HG02642 (cell line): ENCODE data around the gene NLRP3.

ENCODE experiments used
- ATAC-seq: cut with Tn5 transposase; IDR thresholded peaks from one replicate; pipeline ENCODE4 v1.9.1; 2021; ENCODE audit warnings: mild to moderate bottlenecking; ENCODE audit not compliant: unreplicated experiment, poor library complexity

Gene NLRP3

DNA sequence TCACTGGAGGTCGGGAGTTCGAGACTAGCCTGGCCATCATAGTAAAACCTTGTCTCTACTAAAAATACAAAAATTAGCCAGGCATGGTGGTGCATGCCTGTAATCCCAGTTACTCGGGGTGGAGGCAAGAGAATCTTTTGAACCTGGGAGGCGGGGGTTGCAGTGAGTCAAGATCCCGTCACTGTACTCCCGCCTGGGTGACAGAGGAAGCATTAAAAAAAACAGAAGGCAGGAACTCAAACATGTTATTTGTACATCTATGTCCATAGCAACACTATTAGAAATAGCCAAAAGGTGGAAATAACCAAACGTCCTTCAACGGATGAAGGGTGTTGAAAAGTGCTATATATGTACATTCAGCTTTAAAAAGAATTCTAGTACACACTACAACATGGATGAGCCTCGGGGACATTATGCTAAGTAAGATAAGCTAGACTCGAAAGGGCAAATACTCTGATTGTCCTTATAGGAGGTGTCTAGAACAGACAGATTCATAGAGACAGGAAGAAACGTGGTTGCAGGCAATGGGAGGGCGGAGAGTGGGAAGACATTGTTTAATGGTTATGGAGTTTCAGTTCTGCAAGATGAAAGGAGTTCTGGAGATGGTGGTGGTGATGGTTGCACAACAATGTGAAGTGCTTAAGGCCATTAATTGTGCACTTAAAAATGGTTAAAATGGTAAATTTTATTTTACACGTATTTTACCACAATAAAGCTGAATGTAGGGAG lies 19.2 kb downstream of the NLRP3 start:
- ATAC-seq = no peak

DNA sequence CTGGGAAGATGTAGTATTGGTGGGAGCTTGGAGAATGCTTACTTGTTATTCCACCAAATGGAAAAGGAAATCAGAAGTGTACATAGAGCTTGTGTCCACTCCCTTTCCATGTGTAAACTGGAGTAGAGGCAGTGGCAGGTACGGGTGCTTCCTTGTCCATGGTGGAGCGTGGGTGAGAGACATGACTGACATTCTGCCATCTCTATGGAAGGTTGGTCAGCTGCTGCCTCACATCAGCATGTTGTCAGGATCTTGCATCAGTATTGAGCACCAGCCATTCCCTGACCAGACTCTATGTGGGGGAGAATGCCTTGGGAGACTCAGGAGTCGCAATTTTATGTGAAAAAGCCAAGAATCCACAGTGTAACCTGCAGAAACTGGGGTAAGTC lies 19.8 kb downstream of the NLRP3 start:
- no peak for ATAC-seq

DNA sequence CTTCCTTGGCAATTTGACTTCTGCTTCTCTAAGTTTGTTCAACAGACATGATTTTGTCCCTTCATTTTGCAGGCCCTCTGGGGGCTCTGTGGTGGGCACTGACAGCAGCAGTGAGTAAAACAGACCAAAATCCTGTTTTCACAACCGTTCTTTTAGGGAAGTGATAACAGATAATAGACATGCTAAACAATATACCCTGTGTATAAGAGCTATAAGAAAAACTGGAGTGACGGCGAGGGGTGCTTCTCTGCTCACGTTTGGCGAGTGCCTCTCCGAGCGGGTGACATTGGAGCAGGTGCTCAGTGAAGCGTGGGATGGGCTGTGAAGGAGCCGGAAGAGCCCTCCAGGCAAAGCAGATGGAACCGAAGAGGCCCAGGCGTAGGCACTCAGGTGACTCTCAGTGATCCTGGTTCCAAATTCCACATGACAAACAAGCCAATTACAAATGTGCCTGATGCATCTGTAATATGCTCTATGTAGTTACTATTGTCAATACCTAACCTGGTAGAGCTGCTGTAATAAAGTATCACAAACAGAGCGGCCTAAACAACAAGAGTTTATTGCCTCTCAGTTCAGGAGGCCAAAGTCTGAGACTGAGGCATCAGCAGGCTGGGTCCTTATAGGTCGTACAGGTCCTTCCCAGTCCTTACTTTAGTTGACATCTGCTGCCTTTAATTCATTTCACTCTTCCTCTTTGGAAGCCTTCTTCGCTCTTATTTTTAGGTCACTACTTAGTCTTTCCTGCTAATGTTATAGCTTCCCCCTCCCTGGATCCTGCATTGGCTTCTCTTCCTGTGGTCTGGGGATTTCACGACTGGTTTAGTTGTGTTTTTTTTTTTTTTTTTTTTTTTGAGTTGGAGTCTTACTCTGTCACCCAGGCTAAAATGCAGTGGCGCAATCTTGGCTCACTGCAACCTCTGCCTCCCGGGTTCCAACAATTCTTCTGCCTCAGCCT lies 21.9 kb downstream of the NLRP3 start:
- ATAC-seq = no peak

DNA sequence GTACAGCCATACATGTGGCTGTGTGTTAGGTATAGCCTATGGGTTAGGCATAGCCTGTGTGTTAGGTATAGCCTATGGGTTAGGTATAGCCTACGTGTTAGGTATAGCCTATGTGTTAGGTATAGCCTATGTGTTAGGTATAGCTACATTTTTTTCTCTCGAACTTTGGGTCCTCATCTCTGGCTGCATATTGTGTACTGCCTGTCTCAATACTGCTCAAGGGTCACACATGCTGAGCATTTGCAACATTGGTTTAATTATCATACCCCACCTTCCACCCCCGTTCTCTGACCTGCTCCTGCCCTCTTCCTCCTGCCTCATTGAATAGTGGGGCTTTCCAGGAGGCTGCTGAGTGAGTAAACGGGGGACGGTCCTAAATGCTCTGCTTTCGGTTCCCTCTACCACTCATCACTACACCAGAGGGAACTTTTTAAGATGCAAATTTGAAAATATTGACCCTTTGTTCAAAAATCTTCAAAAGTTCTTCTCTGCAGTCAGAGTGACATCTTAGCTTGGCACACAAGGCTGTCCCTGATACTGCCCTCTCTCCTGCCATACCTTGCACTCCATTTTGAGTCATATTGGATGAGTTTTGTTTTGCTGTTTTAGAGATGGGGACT lies 24.1 kb downstream of the NLRP3 start:
- peak; percentile 98 for ATAC-seq

GRCh38 chr1:247441606-247442005 lies 25.6 kb downstream of the NLRP3 start:
- no peak for ATAC-seq

DNA sequence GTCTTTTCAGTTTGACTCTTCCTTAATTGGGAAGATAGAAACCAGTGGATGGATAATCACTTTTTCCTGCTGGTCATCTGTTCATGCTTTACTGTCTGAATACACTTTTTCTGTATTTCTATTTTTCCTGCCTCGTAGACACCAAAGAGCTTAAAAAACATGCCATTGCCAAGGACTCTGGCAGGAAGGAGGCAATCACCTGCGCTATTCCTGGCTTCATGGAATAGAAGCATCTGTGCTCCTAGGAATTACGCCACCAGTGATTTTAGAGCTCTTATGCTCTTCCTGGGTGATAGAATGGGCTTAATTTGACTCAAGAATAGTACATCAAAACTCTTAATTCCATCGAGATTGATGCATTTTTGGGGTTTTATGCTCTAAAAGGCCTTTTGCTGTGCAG lies 26.2 kb downstream of the NLRP3 start:
- ATAC-seq = no peak

- no peak for ATAC-seq
Measured at GRCh38 chr1:247443641-247444040, 27.7 kb downstream of the NLRP3 start.

GRCh38 chr1:247444571-247444970 lies 28.6 kb downstream of the NLRP3 start:
- no peak for ATAC-seq

DNA sequence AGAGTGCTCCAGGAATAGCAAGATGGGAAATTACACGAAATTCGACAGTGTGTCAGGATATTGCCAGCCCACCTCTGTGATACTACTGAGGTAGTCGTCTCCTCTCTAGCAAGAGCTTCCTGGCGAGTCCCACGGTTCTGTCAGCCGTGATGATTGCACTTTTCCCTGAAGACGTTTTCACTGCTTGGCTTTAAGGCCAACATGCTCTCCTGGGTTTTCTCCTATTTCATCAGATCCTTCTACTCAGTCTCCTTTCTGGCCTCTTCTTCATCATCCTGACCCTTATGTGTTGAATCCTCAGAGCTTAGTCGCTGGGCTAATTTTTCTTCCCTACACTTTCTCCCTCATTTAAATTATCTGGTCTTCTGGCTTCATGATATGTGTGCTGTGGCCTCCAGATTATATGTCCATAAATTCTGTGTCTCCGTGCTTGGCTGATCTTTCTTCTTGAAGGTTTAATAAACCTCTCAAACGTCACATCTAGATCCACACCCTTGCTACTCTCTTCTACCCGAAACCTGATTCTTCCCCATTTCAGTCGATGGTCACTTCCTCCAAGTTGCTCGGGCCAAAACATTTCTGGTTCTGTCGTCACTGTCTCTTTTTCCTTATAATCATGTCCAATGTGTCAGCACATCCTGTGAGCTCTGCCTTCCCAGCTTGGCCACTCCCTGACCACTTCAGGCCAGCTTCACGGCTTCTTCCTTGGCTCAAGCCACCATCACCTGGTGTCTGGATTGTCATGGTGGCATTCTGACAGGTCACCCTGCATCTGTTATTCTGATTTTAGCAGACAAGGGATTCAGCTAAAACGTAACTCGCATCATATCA lies 29.8 kb downstream of the NLRP3 start:
- ATAC-seq = no peak

- ATAC-seq = no peak
Measured at GRCh38 chr1:247447162-247447909, 31.4 kb downstream of the NLRP3 start.

DNA sequence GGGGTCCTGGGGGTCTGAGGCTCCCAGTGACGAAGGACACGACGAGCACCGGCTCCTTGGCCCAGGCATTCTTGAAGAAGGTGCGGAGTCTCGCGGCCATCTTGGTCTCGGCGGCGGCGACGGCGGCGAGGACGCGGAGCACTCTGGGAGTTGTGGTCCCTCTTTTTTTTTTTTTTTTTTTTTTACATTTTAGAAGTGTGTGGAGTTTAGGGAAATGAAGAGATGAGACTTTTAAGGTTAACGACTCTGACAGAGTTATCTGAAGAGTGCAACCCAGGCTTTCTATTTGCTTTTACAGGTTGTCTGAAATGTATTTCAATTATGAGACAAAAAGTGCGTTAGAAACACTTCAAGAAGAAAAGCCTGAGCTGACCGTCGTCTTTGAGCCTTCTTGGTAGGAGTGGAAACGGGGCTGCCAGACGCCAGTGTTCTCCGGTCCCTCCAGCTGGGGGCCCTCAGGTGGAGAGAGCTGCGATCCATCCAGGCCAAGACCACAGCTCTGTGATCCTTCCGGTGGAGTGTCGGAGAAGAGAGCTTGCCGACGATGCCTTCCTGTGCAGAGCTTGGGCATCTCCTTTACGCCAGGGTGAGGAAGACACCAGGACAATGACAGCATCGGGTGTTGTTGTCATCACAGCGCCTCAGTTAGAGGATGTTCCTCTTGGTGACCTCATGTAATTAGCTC lies 32.3 kb downstream of the NLRP3 start:
- no peak for ATAC-seq

DNA sequence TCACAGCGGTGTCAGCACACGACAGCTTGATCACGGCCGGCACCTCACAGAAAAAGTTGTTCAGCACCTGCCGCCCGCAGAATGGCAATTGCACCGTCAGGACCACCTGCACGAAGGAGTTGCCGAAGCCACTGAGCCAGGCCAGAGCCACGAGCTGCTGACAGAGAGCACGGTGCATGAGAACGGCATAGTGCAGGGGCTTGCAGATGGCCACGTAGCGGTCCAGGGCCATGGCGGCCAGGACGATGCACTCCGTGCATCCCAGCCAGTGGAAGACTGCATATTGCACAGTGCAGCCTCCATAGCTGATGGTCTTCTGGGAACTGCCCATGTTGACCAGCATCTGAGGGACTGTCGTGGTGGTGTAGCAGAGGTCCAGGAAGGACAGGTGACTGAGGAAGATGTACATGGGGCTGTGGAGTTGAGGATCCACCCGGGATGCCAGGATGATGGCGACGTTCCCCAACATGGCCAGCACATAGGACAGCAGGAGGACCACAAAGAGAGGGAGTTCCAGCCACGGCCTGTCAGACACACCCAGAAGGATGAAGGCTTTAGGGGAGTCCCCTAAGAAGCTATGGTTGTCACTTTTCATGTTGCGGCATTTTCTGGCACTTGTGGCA lies 35.5 kb downstream of the NLRP3 start:
- no peak for ATAC-seq

DNA sequence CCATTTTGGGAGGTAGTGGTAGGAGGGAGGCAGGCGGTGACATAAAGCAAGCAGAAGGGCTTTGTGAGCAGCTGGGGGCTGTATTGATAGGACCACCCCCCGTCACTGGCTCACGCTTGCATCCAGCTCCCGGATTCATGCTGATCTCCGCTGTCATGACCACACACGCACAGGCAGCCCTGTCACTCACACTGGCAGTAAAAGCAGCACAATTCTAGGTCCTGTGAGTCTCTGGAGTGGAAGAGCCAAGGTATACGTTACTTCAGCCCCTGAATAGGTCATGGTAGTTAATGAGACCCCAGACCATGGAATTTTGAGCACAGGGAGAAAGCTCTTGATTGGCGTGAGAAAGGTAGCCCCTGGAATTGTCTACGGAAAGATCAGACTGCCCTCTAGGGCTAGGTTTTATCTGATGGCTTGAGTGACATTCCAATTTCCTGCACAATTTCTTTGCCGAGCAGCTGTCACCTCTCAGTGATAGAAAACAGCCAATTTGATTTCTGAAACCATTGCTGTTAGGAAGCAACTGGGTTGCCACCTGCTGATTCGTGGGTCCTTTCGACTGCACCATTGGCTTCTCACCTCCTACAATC lies 36.6 kb downstream of the NLRP3 start:
- ATAC-seq = no peak

DNA sequence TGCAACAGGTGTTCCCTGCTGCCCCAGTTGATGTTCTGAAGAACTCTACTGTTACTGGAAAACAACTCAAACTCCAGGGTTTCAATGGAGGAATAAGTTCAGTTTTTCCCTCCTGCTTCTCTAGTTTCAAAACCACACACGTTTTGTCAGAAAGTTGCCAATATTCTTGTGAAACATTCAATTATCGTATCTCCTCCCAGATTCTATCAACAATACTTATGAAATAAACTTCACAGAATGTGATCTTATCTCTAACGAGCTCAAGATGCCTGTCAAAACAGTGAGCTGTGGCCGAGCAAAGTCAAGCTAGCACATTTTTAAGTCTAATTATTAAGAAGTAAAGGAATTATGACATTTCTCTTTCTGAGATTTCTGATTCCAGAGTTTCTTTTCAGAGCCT lies 37.3 kb downstream of the NLRP3 start:
- no peak for ATAC-seq

DNA sequence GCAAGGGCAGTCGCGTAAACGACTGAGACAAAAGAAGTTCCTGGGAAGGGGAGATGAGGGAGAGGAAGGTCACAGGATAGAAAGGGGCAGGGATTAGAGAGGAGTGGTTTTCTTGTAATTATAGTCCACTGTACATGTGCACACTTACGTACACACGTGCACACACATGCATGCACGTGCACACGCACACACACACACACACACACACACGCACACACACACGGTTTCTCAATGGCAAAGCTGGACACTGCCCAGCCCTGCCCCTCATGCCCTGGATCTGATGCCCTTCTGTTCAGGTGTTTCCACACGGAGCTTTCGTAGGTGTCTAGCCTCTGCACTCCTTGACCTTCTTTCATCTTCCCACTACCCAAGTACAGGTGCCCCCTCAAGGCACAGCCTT lies 38.0 kb downstream of the NLRP3 start:
- ATAC-seq = no peak

DNA sequence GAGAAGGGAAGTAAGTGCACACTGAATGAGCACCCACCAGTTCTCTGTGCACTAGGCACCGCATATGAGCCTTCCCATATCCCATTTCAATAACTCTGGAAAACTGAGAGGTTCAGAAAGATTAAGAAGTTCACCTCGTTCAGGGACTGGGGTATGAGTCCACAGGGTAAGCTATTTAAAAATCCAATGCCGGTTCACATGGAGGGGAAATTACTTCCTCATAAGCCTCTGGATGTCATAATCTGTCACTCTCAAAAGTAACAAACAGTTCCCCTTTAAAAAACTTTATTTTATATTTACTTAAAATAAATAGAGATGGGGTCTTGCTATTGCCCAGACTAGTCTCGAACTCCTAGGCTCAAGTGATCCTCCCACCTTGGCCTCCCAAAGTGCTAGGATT lies 40.0 kb downstream of the NLRP3 start:
- no peak for ATAC-seq

DNA sequence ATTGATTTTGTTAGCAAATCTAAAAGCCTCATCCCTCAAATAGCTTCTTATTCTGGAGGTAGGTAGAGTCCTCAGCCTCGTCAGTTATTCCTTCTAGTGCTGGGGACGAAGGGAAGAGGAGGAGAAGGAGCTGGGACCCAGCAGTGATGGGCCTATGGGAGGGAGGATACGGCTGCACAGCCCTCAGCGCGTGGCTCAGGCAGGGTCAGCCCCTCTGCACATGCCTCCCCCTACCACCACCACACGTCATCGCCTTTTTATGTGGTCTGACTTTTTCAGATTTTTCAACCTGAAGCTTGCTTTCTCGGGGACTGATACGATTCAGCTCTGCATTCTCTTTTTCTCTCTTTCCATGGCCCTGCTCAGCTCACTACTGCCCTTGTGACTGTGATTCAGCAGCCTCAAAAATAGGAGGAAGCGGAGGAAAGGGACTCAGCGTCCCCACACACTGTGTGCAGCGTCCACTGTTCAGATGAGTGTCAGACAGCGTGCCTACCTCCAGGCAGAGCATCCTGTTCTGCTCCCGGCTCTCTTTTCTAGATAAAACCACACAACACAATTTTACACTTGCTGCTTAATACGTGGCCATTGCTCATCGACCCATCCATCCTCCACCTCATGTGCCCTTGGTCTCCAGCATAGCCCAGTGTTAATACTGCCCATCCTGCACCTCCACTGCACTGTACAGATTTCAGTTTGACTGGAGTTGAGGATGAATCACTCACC lies 41.1 kb downstream of the NLRP3 start:
- ATAC-seq = no peak

GRCh38 chr1:247459507-247459906 lies 43.5 kb downstream of the NLRP3 start:
- no peak for ATAC-seq
